IMR-90 (cell line): Measurements from ENCODE around the gene COL13A1. TPM values are rescaled to one million over a fixed set of nuclear protein-coding genes. Genes with fewer than 3 reads are reported as not detected.

Experiments used
- ATAC-seq: fragments of 200-7000 bp; cut with Tn5 transposase; 2 replicates; pipeline ENCODE4 v1.9.1; 2020; ENCODE audit warnings: low read depth, mild to moderate bottlenecking, moderate library complexity
- BruUV-seq: library from RNA; stranded (reverse); fragments of 400-500 nt; replicated peaks from 2 replicates; lab custom pipeline; 2021; lab: Mats Ljungman, UMichigan
- CTCF ChIA-PET: fragments of 300-600 bp; formaldehyde crosslinking; extraction: SDS; loops from one replicate; lab custom pipeline; 2021; ENCODE audit warnings: antibody characterized with exemption; lab: Yijun Ruan, JAX
- POLR2A ChIA-PET: fragments of 300-600 bp; sonication (Branson Sonifier 250); formaldehyde crosslinking; loops from one replicate; lab custom pipeline; 2022; ENCODE audit warnings: antibody characterized with exemption; ENCODE audit not compliant: unreplicated experiment; lab: Charles Lee
- DNase-seq: peaks from one replicate; pipeline ENCODE4 v3.0.0; 2013
- H2AFZ ChIP-seq: replicated peaks from 2 replicates; pipeline ENCODE3; 2013; ENCODE audit warnings: low read length, mild to moderate bottlenecking; ENCODE audit not compliant: poor library complexity
- H2AK5ac ChIP-seq: 2 replicates; pipeline ENCODE4 v1.6.1; 2013; ENCODE audit warnings: low read depth, low read length, inconsistent platforms
- H2AK9ac ChIP-seq: replicated peaks from 2 replicates; pipeline ENCODE3; 2013; ENCODE audit warnings: mild to moderate bottlenecking, low read depth, low read length, moderate library complexity; ENCODE audit not compliant: poor library complexity
- H2BK120ac ChIP-seq: 2 replicates; pipeline ENCODE4 v1.6.1; 2013; ENCODE audit warnings: low read depth, low read length, inconsistent platforms
- H2BK15ac ChIP-seq: 3 replicates; pipeline ENCODE4 v1.6.1; 2013; ENCODE audit warnings: low read depth, low read length, inconsistent platforms
- H2BK20ac ChIP-seq: 2 replicates; pipeline ENCODE4 v1.6.1; 2013; ENCODE audit warnings: low read depth, mild to moderate bottlenecking, inconsistent platforms, low read length, moderate library complexity
- H2BK5ac ChIP-seq: 2 replicates; pipeline ENCODE4 v1.6.1; 2013; ENCODE audit warnings: mild to moderate bottlenecking, low read depth, low read length, inconsistent platforms; ENCODE audit not compliant: poor library complexity, severe bottlenecking
- H3K14ac ChIP-seq: replicated peaks from 2 replicates; pipeline ENCODE4 v1.6.1; 2013; ENCODE audit warnings: low read depth, low read length, inconsistent platforms
- H3K18ac ChIP-seq: 2 replicates; pipeline ENCODE4 v1.6.1; 2013; ENCODE audit warnings: low read depth, low read length, control low read depth
- H3K23ac ChIP-seq: 2 replicates; pipeline ENCODE4 v1.6.1; 2013; ENCODE audit warnings: low read depth, low read length, inconsistent platforms
- H3K27ac ChIP-seq: 2 replicates; pipeline ENCODE4 v1.5.1; 2013; ENCODE audit warnings: mild to moderate bottlenecking, control low read depth, low read length; ENCODE audit not compliant: insufficient read depth
- H3K27me3 ChIP-seq: 2 replicates; pipeline ENCODE4 v1.6.1; 2013; ENCODE audit warnings: low read length; ENCODE audit not compliant: control insufficient read depth, insufficient read depth
- H3K36me3 ChIP-seq: 2 replicates; pipeline ENCODE4 v1.6.1; 2013; ENCODE audit warnings: low read length, mixed read lengths; ENCODE audit not compliant: control insufficient read depth, insufficient read depth
- H3K4ac ChIP-seq: 2 replicates; pipeline ENCODE4 v1.6.1; 2013; ENCODE audit warnings: low read depth, low read length, inconsistent platforms
- H3K4me1 ChIP-seq: 2 replicates; pipeline ENCODE4 v1.6.1; 2013; ENCODE audit warnings: low read length, mixed read lengths; ENCODE audit not compliant: control insufficient read depth, insufficient read depth
- H3K4me2 ChIP-seq: 2 replicates; pipeline ENCODE4 v1.6.1; 2013; ENCODE audit warnings: low read depth, mild to moderate bottlenecking, control low read depth, low read length, moderate library complexity
- H3K4me3 ChIP-seq: 2 replicates; pipeline ENCODE4 v1.5.1; 2013; ENCODE audit warnings: low read depth, mild to moderate bottlenecking, control low read depth, low read length, moderate library complexity; ENCODE audit not compliant: insufficient read depth
- H3K56ac ChIP-seq: 2 replicates; pipeline ENCODE4 v1.6.1; 2013; ENCODE audit warnings: low read length, inconsistent platforms; ENCODE audit not compliant: insufficient read depth; ENCODE audit errors: extremely low read depth
- H3K79me1 ChIP-seq, 2 experiments: 2 replicates each; pipeline ENCODE4 v1.6.1; 2013; ENCODE audit warnings: low read length in 2 of 2, inconsistent platforms in 1 of 2, low read depth in 1 of 2
- H3K9ac ChIP-seq: 2 replicates; pipeline ENCODE4 v1.6.1; 2013; ENCODE audit warnings: low read depth, low read length, control low read depth
- H3K9me1 ChIP-seq: 2 replicates; pipeline ENCODE4 v1.6.1; 2013; ENCODE audit warnings: low read length, inconsistent platforms; ENCODE audit not compliant: insufficient read depth
- H3K9me3 ChIP-seq: 2 replicates; pipeline ENCODE4 v1.6.1; 2013; ENCODE audit warnings: low read length; ENCODE audit not compliant: control insufficient read depth, insufficient read depth
- H4K20me1 ChIP-seq: 2 replicates; pipeline ENCODE4 v1.6.1; 2013; ENCODE audit warnings: low read length, inconsistent platforms; ENCODE audit not compliant: insufficient read depth
- H4K5ac ChIP-seq: 2 replicates; pipeline ENCODE4 v1.6.1; 2013; ENCODE audit warnings: mild to moderate bottlenecking, low read depth, low read length, control low read depth
- H4K8ac ChIP-seq, 2 experiments: 2 replicates each; pipeline ENCODE4 v1.6.1; 2013; ENCODE audit warnings: low read depth in 2 of 2, low read length in 2 of 2, control low read depth in 1 of 2, inconsistent platforms in 1 of 2
- H4K91ac ChIP-seq: 2 replicates; pipeline ENCODE4 v1.6.1; 2013; ENCODE audit warnings: low read depth, low read length, inconsistent platforms; ENCODE audit not compliant: insufficient read depth
- CHD1 ChIP-seq: IDR thresholded peaks from 2 replicates; pipeline ENCODE4 v1.6.1; 2012; ENCODE audit warnings: low read depth, low read length, improper control_type of control experiment
- ELK1 ChIP-seq: fragments of 150-350 bp; IDR thresholded peaks from 2 replicates; pipeline ENCODE4 v1.6.1; 2016; ENCODE audit warnings: low read depth, mild to moderate bottlenecking, low read length, moderate library complexity, borderline replicate concordance
- FOS ChIP-seq: fragments of 150-350 bp; IDR thresholded peaks from 2 replicates; pipeline ENCODE4 v1.6.1; 2016; ENCODE audit warnings: low read depth, low read length
- MAFK ChIP-seq: IDR thresholded peaks from 2 replicates; pipeline ENCODE4 v1.6.1; 2012; ENCODE audit warnings: low read depth, low read length, improper control_type of control experiment
- NFE2L2 ChIP-seq: fragments of 150-350 bp; IDR thresholded peaks from 2 replicates; pipeline ENCODE4 v1.6.1; 2016; ENCODE audit warnings: low read depth, mild to moderate bottlenecking, low read length
- RFX5 ChIP-seq: IDR thresholded peaks from 2 replicates; pipeline ENCODE4 v1.8.0; 2012; ENCODE audit warnings: low read depth, mild to moderate bottlenecking, low read length, moderate library complexity
- USF2 ChIP-seq: fragments of 150-350 bp; IDR thresholded peaks from 2 replicates; pipeline ENCODE4 v1.6.1; 2017; ENCODE audit warnings: mild to moderate bottlenecking, antibody characterized with exemption, low read length, low read depth
- WGBS, 2 experiments: methylation state at CpG; one replicate each; pipeline versions ENCODE4 v1.1.5 to v1.1.7; 2013; ENCODE audit warnings: missing lambda C conversion rate in 2 of 2; ENCODE audit not compliant: insufficient read length in 1 of 2; ENCODE audit errors: extremely low coverage in 2 of 2; 5-methylcytosine and 5-hydroxymethylcytosine counted together
- dilution Hi-C: fragments of 300-500 bp; cut with HindIII; formaldehyde crosslinking; loops from one replicate; pipeline ENCODE4 v1.14.3; 2018; ENCODE audit warnings: low sequenced_read_pairs; ENCODE audit not compliant: unreplicated experiment
- in situ Hi-C: fragments of 300-500 bp; cut with MboI; formaldehyde crosslinking; loops from 3 replicates; pipeline ENCODE4 v1.14.3; 2019; ENCODE audit warnings: low sequenced_read_pairs, inconsistent platforms, mixed read lengths
- intact Hi-C: fragments of 100-400 bp; cut with micrococcal nuclease; formaldehyde crosslinking; loops from 2 replicates; pipeline ENCODE4 v1.10.0; 2022
- polyA plus RNA-seq, 3 experiments: library from polyadenylated mRNA; depleted of rRNA; stranded (reverse); fragments of >200 nt; gene quantifications; 2 replicates each; pipeline ENCODE4 v1.2.3, GENCODE V29; 2012; ENCODE audit warnings: low replicate concordance in 1 of 3
- total RNA-seq: library from RNA; depleted of rRNA; stranded (reverse); fragments of >200 nt; gene quantifications from 2 replicates; pipeline ENCODE4 v1.2.3, GENCODE V29; 2012
- TF ChIP-seq, protein P1 (sequence below): conservative IDR thresholded peaks from 2 replicates; pipeline ENCODE4 v1.5.1; 2012; ENCODE audit warnings: mild to moderate bottlenecking, low read depth, low read length, improper control_type of control experiment

Gene COL13A1
- total and polyA plus RNA-seq, 2 of the 4 experiments (the other 2 are of a cell fraction), result 12.2 to 31.3 TPM

DNA sequence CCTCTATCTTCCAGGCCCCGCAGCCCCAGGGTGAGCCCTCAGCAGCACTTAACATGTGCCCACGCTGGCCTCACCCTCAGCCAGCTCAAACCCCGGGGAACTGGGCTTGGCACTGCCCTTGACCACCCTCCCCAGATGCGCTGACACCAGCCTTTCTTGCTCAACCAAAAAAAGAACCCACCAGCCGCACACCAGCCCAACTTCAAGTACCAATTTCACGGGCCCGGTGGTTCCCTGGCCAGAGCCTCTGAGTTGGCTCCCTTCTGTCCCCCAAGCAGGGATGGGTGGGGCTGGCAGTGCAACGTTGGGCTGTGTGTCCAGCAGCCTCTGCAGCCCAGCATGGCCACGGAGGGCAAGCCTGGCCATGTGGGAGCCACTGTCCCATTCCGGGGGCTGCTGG, 96.3 kb downstream of the COL13A1 start:
- H2AFZ ChIP-seq, result no peak overlapping the region
- in situ Hi-C loops, result no loop called here
- H3K9me3 ChIP-seq, result no peaks in the 10 kb centered on the region
- no peak overlapping the region for H3K23ac ChIP-seq
- H3K27ac ChIP-seq, result no peak overlapping the region
- DNase-seq, result no peak
- H3K4me3 ChIP-seq, result no peak overlapping the region
- H3K4ac ChIP-seq, result no peak overlapping the region
- H2AK5ac ChIP-seq, result no peak overlapping the region
- H4K8ac ChIP-seq, result no peak overlapping the region
- no peak overlapping the region for H3K14ac ChIP-seq
- H3K27me3 ChIP-seq, result no peaks in the 10 kb centered on the region
- no peaks in the 10 kb centered on the region for H4K20me1 ChIP-seq
- H3K79me1 ChIP-seq, result no peaks in the 10 kb centered on the region
- WGBS, 2 experiments, result 94% methylated on average over 3 of the region's 10 CpGs; no CpG with 5 or more reads in 1 of the 2 experiments
- H4K91ac ChIP-seq, result no peak overlapping the region
- no peak overlapping the region for H2BK20ac ChIP-seq
- H4K5ac ChIP-seq, result no peak overlapping the region
- no peak overlapping the region for H2BK5ac ChIP-seq
- POLR2A ChIA-PET, result no interaction called here
- TF ChIP-seq CHD1, result no peak
- no peak for TF ChIP-seq NFE2L2
- no peak for TF ChIP-seq ELK1
- no peak for TF ChIP-seq MAFK
- TF ChIP-seq RFX5, result no peak
- TF ChIP-seq USF2, result no peak
- TF ChIP-seq, protein P1, sequence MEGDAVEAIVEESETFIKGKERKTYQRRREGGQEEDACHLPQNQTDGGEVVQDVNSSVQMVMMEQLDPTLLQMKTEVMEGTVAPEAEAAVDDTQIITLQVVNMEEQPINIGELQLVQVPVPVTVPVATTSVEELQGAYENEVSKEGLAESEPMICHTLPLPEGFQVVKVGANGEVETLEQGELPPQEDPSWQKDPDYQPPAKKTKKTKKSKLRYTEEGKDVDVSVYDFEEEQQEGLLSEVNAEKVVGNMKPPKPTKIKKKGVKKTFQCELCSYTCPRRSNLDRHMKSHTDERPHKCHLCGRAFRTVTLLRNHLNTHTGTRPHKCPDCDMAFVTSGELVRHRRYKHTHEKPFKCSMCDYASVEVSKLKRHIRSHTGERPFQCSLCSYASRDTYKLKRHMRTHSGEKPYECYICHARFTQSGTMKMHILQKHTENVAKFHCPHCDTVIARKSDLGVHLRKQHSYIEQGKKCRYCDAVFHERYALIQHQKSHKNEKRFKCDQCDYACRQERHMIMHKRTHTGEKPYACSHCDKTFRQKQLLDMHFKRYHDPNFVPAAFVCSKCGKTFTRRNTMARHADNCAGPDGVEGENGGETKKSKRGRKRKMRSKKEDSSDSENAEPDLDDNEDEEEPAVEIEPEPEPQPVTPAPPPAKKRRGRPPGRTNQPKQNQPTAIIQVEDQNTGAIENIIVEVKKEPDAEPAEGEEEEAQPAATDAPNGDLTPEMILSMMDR, result no peak
- TF ChIP-seq FOS, result no peak
- no peak overlapping the region for H3K56ac ChIP-seq
- no peak overlapping the region for H3K18ac ChIP-seq
- H2BK15ac ChIP-seq, result no peak overlapping the region
- H3K9ac ChIP-seq, result no peak overlapping the region
- BruUV-seq, result no TSS peak
- peaks cover 20% of the 10 kb centered on the region for H3K9me1 ChIP-seq
- no peak for ATAC-seq
- H3K4me2 ChIP-seq, result no peak overlapping the region
- H2AK9ac ChIP-seq, result no peak overlapping the region
- no peaks in the 10 kb centered on the region for H3K36me3 ChIP-seq
- no peak overlapping the region for H2BK120ac ChIP-seq
- H3K4me1 ChIP-seq, result peaks cover 12% of the 10 kb centered on the region; the same call in 1 of the 2 replicates
- intact Hi-C loops, result no loop called here
- CTCF ChIA-PET, result interaction anchor here (1.2 kb wide), 1 partner anchor 97 kb away, joined by 4 read pairs; no protein-coding TSS in a partner anchor
- dilution Hi-C loops, result no loop called here
